SW 1271 (cell line): ENCODE data around the gene ZNF335.

Experiments
- DNase-seq, 2 experiments: peaks; one replicate each; lab custom pipeline; 2025; lab: John Stamatoyannopoulos, UW

ZNF335 gene

DNA sequence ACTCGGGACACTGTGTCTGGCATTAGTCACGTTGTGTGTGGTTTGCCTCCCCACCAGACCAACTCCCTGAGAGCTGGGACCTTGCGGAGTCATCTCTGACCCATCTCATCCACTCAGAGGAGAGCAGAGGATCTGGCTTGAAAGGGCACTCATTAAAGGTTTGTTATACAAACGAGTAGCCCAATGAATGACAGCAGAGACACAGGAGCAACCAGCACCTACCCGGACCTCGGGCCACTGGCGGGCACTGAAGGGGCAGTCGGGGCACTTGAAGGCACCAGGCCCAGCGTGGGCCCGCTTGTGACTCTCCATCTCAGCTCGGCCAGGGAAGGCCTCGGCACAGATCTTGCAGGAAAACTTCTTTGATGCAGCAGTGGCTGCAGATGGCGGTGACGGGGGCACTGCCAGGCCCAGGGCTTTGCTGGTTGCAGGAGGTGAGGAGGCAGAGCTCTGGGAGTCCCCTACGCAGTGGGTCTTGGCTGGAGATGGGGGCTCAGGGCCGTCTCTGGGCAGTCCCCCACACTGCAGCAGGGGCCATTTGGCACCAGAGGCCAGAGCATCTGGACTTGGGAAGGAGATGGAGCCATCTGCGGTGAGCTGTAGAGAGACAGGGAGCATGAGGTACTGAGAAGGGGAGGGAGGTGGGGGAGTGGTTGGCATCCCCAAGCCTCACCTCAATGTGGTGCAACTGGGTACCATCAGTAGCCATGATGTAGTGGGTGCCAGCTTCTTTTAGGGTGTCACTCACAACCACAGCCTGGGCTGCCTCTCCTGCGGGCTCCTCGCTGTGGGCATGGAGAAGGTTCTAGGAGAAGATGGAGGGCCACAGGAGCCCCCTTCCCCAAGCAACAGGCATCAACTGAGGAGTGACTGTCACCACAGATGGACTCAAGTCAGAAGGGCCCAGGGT, 19.8 kb downstream of the ZNF335 start:
- no peak for DNase-seq

DNA sequence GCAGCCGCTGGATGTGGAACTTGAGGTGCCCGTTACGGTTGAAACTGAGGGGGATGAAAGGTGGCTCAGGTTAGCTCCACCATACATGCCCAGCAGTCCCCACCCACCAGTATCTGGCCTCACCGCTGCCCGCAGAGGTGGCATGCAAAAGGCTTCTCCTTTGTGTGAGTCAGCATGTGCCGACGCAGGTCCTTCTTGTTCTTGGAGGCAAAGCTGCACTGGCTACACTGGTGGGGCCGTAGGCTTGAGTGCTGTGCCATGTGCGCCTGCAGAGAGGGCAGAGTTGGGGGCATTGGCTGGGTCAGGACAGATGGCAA, 21.7 kb downstream of the ZNF335 start:
- DNase-seq, result no peak

DNA sequence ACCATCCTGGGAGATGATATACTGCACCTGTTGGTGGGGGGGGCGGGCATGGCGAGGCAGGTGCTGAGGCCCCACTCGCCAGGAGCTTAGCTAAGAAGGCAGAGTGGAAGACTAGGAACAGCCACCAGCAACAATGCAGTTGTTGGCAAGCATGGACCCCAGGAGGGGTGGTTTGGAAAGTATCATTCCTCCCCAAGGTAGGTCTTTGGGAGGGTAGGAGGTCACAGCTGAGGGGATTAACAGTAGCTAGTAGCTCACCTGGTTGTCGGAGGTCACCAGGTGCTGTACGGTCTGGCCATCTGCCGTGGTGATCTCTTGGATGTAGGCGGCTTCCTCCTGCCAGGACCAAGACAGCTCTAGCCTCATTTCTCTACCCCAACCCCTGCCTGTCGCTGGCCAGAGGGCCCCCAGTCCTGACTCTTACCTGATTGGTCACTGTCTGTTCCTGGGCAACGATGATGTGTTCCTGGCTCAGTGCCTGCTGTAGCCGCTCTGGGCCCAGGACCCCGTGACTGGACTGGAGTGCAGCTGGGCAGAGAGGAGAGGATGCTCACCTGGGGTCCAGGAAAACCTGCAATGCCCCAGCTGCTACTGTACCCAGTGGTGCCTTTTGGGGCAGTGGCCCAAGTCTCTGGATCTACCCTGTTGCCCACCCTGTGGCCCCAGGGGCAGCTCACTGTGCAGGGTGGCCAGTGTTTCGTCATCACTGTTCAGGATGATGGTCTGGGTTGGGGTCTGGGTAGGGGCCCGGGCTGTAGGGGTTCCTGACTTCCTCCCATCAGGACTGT, 22.3 kb downstream of the ZNF335 start:
- no peak for DNase-seq

DNA sequence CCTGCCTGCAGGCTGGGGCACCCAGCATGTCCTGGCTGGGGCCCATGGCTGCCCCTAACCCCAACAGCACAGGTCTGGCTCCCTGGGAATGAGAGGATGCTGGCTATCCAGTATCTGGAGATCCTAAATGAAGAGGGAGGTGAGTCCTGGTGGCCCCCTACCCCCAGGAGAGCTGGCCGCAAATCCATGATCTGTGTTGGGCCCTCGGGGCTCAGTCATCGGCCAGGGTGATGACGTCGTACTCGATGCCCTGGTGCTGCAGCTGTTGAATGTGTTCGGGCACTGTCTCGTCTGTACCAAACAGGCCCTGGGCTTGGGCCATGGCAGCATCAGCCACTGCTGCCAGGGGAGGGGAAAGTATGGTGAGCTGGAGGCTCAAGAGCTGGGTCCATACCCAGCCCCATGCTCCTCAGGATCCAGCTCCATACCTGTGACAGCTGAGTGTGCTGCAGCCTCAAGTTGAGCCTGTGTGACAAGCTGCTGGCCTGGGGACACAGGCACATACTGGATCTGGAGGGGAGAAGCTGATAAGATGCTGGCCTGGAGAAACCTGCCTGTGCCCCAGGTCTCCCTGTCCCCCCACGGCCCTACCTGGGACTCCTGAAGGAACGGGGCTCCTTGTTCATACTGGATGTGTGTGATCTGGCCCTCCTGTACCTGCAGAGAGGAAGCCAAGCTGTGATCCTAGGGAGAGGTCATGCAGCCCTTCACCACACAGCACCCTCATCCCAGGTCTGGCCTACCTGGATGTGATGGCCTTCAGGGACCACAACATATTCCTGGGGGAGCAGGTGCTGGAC, 23.1 kb downstream of the ZNF335 start:
- no peak for DNase-seq

DNA sequence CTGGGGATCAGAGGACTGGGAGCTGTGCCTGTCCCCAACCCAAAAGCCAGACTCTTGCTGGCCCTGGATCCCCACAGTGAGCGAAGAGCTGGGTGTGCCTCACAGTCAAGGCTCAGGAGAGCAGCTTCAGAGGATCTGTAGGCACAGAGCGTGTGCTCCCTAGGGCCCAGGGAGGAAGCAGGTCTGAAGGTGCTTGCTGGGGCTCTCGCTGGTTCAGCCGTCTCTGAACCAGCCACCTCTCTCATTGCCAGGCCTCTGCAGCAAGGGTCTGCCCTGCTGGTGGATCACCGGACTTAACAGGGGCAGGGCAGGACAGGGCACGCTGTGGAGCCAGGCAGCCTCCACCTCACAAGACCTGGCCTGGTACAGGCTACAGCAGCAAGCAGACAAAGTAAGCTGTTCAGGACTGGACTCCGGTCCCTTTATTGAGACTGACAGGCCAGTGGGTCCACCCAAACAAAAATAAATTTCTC, 23.7 kb downstream of the ZNF335 start:
- no peak for DNase-seq

DNA sequence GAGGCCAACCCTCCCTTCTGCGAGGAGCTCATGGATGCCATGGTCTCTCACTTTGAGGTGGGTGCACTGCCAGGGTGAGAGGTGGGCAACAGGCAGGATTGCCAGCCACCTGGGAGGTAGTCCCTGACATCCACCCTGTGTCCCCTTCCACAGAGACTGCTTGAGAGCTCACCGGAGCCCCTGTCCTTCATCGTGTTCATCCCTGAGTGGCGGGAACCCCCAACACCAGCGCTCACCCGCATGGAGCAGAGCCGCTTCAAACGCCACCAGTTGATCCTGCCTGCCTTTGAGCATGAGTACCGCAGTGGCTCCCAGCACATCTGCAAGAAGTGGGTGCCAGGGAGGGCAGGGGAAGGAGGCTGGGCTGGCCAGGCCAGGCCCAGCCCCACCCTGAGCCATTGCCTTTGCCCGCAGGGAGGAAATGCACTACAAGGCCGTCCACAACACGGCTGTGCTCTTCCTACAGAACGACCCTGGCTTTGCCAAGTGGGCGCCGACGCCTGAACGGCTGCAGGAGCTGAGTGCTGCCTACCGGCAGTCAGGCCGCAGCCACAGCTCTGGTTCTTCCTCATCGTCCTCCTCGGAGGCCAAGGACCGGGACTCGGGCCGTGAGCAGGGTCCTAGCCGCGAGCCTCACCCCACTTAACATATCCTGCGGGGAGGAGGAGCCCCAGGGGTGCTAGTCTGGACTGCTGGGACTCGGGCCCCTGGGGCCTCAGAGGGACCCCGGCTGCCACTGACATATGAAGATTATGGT, 24.7 kb downstream of the ZNF335 start:
- no peak for DNase-seq

DNA sequence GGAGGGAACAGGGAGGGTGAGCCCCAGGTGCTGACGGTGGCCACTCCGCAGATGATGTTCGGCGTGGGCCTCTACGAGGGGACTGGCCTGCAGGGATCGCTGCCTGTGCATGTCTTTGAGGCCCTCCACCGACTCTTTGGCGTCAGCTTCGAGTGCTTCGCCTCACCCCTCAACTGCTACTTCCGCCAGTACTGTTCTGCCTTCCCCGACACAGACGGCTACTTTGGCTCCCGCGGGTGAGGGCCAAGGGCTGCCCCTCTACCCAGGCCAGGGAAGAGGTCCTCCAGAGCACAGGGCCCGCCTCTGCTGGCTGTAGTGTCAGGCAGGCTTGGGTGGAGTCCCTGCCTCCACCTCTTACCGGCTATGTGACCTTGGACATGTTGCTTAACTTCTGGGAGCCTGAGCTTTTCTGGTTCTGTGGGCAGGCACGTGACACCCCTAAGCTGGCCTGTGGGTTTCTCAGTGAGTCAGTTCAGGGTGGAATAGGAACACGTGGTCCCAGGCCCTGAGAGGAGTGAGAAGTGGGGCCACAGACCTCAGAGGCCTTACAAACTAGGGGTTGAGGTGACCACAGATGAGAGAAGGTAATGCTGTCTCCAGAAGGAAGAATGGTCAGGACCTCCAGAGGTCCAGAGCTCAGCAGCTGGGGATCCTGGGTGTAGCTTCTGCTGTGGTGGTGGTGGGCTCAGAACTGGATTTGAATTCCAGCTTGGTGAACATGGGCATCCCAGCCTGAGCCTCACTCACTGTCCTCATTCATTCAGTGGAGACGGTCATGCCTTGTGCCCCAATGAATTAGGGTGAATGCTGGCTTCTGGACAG, 25.6 kb downstream of the ZNF335 start:
- DNase-seq, result no peak

DNA sequence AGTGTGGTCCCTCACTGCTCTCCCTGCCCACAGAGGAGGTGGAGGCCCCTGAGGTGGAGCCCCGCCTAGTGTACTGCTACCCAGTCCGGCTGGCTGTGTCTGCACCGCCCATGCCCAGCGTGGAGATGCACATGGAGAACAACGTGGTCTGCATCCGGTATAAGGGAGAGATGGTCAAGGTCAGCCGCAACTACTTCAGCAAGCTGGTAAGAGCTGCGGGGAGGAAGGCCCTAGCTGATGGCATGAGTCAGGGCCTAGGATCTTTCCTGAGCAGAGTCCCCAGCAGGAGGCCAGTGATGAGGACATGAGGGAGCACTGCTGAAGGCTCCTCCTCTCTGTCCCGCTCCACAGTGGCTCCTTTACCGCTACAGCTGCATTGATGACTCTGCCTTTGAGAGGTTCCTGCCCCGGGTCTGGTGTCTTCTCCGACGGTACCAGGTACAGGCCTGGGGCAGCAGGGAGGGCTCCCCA, 26.3 kb downstream of the ZNF335 start:
- no peak for DNase-seq

DNA sequence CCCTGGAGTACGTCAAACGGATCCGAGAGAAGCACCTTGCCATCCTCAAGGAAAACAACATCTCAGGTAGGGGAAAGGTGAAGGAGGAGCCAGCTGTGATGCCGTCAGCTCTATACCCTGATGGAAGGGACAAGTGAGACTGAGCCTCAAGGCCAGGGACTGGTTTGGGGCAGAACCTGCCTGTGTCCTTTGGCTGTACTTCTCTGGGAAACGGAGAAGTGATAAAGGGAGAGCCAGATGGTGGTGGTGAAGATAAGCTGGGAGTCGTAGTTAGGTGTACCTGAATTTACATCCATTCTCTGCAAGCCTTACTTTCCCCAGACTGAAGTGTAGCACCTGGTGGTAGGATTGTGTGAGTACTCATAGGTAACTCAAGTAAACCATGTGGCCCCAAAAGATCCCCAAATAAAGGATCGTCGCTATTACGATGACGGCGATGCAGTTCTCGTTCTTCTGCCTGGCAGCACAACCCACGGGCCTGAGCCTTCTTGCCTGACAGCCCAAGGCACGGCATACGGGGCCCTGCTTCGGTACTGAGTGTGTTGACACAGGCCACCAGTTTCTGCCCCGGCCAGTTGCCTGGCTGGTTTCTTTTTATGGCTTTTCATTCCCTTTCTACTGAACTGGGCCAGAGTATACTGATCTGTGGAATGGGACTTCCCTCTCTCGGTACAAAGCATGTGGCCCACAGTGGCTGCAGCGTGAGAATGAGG, 26.9 kb downstream of the ZNF335 start:
- no peak for DNase-seq

DNA sequence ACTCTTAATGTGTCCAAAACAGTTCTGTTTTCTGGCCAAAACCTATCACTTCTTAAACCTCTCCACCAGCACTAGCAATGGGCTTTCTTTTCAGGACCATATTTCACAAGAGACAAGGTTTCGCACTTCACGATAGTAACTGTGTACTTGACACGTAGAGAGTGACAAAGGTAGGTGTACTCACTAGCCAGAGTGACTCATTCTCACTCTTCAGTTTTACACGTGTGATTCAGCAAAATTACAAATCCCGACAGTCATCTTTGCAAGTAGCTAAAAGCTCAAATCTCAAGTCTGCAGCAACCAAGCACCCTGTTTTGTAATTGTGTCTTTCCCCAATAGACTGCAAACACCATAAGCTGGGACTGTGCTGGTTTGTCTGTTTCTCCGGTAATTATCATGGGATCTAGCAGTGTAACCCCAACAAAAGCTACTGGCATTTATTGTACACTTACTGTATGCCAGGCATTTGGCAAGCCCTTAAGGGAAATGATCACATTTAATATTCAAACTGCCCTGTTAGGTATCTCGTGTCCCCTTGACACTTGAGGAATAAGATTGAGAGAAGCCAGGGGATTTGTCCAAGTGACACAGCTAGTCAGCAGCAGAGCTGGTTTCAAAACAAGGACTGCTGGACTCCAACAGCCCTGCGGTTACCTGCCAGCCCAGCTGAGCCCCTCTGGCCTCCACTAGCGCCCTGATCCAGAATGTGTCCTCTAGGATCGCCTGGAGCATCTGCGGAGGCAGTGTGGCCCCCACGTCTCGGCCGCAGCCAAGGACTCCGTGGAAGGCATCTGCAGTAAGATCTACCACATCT, 27.6 kb downstream of the ZNF335 start:
- DNase-seq, result no peak

DNA sequence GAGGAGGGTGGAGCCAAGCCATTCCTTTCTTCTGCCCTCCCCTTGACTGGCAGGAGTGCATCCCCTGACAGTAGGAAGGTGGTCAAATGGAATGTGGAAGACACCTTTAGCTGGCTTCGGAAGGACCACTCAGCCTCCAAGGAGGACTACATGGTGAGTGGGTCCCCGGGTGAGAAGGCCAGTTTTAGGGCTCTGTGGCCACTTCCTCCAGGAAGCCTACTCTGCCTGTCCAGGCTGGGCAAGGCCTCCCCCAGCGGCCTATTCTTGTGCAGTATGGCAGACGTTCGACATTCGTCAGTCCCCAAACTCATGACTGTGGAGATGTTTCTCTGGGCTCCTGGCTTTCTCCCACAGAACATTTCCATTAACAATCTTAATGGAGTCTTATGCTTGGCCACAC, 28.4 kb downstream of the ZNF335 start:
- no peak for DNase-seq

DNA sequence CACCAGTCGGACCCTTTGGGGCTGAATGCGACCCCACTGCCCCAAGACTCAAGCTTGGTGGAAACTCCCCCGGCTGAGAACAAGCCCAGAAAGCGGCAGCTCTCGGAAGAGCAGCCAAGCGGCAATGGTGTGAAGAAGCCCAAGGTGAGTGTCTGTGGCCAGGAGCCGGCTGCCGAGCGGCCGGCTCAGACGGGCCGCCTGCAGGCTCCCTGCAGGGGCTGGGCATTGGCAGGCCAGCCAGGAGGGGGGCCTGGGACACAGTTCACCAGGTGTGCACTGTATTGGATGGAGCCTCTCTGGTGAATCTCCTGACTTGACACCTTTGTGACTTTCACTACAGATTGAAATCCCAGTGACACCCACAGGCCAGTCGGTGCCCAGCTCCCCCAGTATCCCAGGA, 31.5 kb downstream of the ZNF335 start:
- DNase-seq, result no peak

DNA sequence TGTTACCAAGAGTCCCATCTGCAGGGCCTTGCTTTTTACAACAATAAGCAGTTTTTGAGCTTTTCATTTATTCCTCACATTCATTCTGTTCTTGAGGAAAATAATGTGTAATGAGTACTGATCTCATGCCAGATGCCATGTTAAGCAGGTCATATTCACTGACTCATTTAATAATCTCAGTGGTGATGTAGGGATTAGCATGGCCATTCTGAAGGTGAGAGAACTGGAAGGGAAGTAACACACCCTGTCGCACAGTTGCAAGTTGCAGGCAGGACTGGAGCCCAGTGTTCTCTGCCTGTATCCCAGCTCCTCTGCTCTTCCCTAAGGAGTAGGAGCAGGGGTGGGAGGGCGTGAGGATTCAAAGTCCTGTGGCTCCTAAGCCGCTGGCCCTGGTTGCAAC, 31.9 kb downstream of the ZNF335 start:
- no peak for DNase-seq

DNA sequence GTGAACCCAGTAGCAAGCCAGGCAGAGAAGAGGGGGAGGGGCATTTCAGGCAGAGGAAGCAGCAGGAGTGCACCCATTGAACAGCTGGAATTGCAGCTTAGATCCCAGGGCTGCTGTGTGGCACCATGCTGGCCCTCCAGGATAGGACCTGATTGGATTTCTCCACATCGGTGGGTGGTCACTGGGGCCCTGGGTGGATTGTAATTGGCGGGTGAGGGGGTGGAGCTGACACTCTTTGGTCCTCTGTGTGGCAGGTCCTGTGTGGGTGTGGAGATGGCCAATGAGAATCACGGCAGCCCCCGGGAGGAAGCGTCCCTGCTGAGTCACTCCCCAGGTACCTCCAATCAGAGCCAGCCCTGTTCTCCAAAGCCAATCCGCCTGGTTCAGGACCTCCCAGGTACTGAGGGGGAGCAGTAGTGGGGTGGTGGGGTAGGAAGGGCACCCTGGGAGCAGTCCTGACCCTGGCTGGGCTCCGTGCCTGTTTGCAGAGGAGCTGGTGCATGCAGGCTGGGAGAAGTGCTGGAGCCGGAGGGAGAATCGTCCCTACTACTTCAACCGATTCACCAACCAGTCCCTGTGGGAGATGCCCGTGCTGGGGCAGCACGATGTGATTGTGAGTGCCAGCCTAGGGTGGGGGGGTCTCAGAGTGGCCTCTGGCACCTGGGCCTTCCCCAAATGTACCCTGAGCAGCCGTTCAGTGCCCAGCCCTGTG, 33.1 kb downstream of the ZNF335 start:
- DNase-seq, result no peak

DNA sequence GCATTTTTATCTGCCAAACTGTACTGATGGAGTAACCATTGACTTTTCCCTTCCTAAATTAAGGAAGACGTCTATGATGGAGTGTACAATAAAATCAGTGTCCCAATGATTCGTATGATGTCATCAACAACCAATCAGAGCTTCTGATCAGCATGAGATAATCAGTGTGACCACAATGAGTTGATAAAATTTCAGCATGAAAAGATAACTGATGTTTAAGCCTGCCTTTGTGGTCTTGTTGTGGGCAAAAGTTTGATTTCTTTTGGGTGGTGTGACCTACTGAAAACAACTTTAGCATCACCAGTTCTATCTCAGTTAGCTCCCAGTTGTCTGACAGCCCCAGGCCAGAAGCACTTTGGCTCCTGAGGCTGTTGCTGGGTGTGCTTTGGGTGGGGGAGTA, 34.2 kb downstream of the ZNF335 start:
- DNase-seq, result no peak

DNA sequence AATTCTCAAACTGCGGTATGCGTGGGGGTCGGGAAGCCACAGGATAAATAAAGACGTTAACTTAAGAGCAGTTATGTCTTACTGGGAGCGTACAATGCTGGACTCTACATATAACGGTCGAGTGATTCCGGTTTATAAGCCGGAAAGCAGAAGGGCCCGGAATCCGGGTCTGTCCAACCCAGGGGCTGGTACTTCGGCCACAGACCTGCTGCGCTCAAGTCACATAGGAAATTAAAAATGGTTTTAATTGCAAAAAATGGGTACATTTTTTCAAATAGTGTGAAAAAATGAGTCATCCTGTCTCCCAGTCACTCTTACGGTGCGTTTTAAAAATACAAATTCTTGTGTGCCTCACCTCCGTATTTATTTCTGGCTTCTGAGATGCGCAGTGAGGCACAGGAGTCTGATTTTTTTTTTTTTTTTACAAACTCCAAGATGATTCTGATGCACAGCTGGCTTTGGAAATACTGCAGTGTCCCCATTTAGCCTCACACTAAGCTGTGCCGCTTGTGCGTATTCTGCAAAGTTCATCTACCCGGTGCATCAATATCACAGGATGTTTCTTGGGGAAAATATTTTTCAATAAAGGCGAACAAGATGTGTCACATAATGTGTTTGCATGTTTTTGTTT, 36.5 kb downstream of the ZNF335 start:
- no peak for DNase-seq

DNA sequence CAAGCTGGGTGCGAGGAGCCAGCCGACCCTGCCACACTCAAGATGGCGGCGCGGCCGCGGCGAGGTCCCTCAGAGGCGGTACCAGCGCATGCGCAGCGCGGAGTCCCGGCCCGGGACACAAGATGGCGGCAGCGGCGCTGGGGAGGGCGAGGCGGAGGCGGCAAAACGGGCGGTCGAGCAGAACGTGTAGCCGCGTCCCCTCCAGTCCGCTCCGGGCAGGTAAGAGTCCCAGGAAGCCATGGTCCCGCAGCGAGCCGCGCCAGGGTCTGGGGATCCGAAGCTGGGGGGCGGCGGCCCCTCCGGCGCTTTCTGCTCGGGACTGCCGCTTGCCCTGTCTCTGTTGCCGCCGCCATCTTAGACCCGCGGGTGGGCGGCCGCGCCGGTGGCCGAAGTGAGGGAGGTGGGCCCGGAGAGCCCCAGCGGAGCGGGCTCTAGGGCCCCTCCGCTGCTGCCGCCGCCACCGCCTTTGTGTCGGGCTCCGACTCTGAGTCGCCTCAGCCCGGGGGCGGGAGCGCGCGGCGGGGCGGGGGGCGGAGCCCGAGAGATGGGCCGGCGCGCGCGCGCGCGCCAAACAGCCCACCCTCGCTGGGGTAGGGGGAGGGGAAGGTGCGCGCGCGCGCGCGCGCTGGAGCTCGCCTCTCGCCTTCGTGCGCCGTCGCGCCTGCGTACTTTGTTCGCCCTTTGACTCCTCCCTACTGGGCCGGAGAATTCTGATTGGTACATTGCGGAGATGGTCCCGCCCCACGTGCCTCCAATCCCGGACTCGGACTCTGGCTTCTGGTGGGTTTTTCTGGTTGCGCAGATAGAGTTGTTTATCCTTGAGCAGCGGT, 37.2 kb downstream of the ZNF335 start, which contains the start of gene PCIF1:
PCIF1 (plus strand) TSS at position 98 of the 830 bp plus-strand sequence. CDS start 4,317 bp downstream, outside the sequence.
- DNase-seq, result peak; percentile 78 to 96
